Cardiac septum (tissue), 1 donor: ENCODE measurements around the gene MYH10. TPM values are rescaled to one million over a fixed set of nuclear protein-coding genes. Genes with fewer than 3 reads are reported as not detected.
"Not testable (repeated sequence)": the region's sequence is repeated elsewhere in the genome, so short reads cannot be mapped to it uniquely, and the experiment has no call there.

ENCODE experiments used
- DNase-seq: peaks from one replicate; pipeline ENCODE4 v3.0.0-alpha.2; 2020; ENCODE audit warnings: low spot score
- intact Hi-C: fragments of 100-400 bp; cut with DNase I; formaldehyde crosslinking; loops from one replicate; pipeline ENCODE4 v1.14.0; 2022
- total RNA-seq: library from RNA; stranded (reverse); fragmentation: NEBNext Ultra II Directional; extraction: Animal tissue kit (Norgen Biotek cat#: 25700); gene quantifications from one replicate; pipeline ENCODE4 v1.2.1, GENCODE V29; 2021
- donor health status: DM: no; HTN: no; CAD: no.

Gene MYH10
- total RNA-seq, 1 donor from 2014 or later: 45.6 TPM

GRCh38 chr17:8572764-8573163 lies 57.8 kb downstream of the MYH10 start:
- DNase-seq: no peak
- intact Hi-C loops: loop anchor here (2.0 kb wide), 1 partner anchor 174 kb away; no protein-coding TSS in a partner anchor

GRCh38 chr17:8563981-8564602 lies 66.4 kb downstream of the MYH10 start:
- intact Hi-C loops: no loop called here
- no peak for DNase-seq

- no peak for DNase-seq
- intact Hi-C loops: no loop called here
These were observed 67.3 kb downstream of the MYH10 start for GRCh38 chr17:8563024-8563776.

GRCh38 chr17:8558144-8558543 lies 72.4 kb downstream of the MYH10 start:
- no peak for DNase-seq
- intact Hi-C loops: no loop called here

GRCh38 chr17:8557176-8557806 lies 73.2 kb downstream of the MYH10 start:
- intact Hi-C loops: no loop called here
- no peak for DNase-seq

- intact Hi-C loops: no loop called here
- no peak for DNase-seq
These were observed 74.5 kb downstream of the MYH10 start for GRCh38 chr17:8556074-8556473.

GRCh38 chr17:8555062-8555461 lies 75.5 kb downstream of the MYH10 start:
- intact Hi-C loops: no loop called here
- DNase-seq: no peak

GRCh38 chr17:8552577-8553320 lies 77.8 kb downstream of the MYH10 start:
- intact Hi-C loops: no loop called here

GRCh38 chr17:8542599-8543502 lies 87.7 kb downstream of the MYH10 start:
- DNase-seq: no peak
- intact Hi-C loops: no loop called here

More at GRCh38 chr17:8552577-8553320, 77.8 kb downstream of the MYH10 start:
- no peak for DNase-seq

- DNase-seq, intact Hi-C loops: not testable (repeated sequence)
These were observed 90.5 kb downstream of the MYH10 start for GRCh38 chr17:8539976-8540375.

GRCh38 chr17:8537734-8538133 lies 92.8 kb downstream of the MYH10 start:
- intact Hi-C loops: no loop called here
- no peak for DNase-seq

GRCh38 chr17:8534498-8535188 lies 95.9 kb downstream of the MYH10 start:
- DNase-seq: no peak
- intact Hi-C loops: no loop called here

- DNase-seq: no peak
- intact Hi-C loops: no loop called here
These were observed 98.5 kb downstream of the MYH10 start for GRCh38 chr17:8532021-8532420.

GRCh38 chr17:8522577-8522976 lies 107.9 kb downstream of the MYH10 start:
- DNase-seq: no peak
- intact Hi-C loops: no loop called here

- DNase-seq: no peak
- intact Hi-C loops: no loop called here
These were observed 109.5 kb downstream of the MYH10 start for GRCh38 chr17:8520981-8521380.

- intact Hi-C loops: no loop called here
- no peak for DNase-seq
These were observed 111.7 kb downstream of the MYH10 start for GRCh38 chr17:8518850-8519249.

- no peak for DNase-seq
- intact Hi-C loops: no loop called here
These were observed 112.2 kb downstream of the MYH10 start for GRCh38 chr17:8518326-8518725.

GRCh38 chr17:8514801-8515200 lies 115.7 kb downstream of the MYH10 start:
- intact Hi-C loops: no loop called here
- no peak for DNase-seq

GRCh38 chr17:8506145-8506544 lies 124.4 kb downstream of the MYH10 start:
- DNase-seq: no peak
- intact Hi-C loops: no loop called here
